ENCODE data around the gene CCNE1. TPM values are rescaled to one million over a fixed set of nuclear protein-coding genes. Genes with fewer than 3 reads are reported as not detected.
A peak's percentile ranks its signal among the peaks of the same experiment; 100 is the strongest.

The CCNE1 gene
- total RNA-seq, 2 experiments from 2014 or later = 29.3 to 29.7 TPM

DNA sequence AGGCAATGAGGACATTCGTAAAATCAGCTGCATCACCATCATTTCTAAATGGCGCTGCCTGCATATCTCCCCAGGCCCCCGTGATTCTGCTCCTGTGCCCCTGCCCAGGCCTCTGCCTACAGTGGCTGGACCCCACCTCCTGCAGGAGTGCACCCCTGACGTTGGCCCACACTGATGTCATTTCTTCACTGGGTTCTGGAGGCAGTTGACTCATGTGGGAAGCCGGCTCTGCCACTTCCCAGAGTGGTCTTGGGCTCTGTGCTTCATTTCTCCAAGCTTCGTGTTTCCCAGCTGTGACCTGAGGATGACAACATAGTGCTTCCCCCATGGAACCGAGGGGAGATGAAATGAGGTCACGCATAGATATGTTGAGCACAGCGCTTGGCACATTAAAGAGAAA lies 19.9 kb downstream of the CCNE1 start:
- H3K4me3 Mint-ChIP-seq = peak overlapping the region; percentile 69
- peaks cover 44% of the 10 kb centered on the region for H3K4me1 Mint-ChIP-seq (ENCODE audit: low read depth)

DNA sequence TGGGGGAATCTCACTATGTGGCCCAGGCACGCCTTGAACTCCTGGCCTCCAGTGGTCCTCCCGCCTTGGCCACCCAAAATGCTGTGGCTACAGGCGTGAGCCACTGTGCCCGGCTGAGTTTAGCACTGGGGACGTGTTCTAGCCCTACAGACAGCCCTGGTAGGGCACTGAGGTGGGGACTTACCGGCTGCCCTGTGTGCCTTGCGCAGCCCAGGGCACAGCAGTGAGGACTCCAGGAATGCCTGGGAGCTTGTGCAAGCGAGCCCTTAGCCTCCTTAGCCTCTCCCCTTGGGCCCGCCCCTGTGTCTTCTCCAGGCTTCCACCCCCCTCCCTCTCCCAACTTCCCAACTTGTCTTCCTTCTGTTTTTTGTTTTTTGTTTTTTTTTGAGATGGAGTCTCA lies 21.0 kb downstream of the CCNE1 start:
- peak overlapping the region; percentile 23 for H3K27ac Mint-ChIP-seq
- CTCF ChIA-PET = no interaction called here
- H3K4me3 Mint-ChIP-seq = no peak overlapping the region
- H3K4me1 Mint-ChIP-seq (ENCODE audit: low read depth) = peaks cover 55% of the 10 kb centered on the region
- no peak for DNase-seq
- no peaks in the 10 kb centered on the region for H3K9me3 Mint-ChIP-seq
- intact Hi-C loops (cut with micrococcal nuclease) = no loop called here
- no peaks in the 10 kb centered on the region for H3K36me3 Mint-ChIP-seq
- POLR2A ChIA-PET = no interaction called here
- no peaks in the 10 kb centered on the region for H3K27me3 Mint-ChIP-seq

More for the DNA sequence above, 19.9 kb downstream of the CCNE1 start:
- Mint-ChIP-seq H3K27ac (peak overlapping the region; percentile 89), H3K27me3 (no peaks in the 10 kb centered on the region), H3K9me3 (no peaks in the 10 kb centered on the region), H3K36me3 (no peaks in the 10 kb centered on the region)
- intact Hi-C loops (cut with micrococcal nuclease) = loop anchor here (1.0 to 2.0 kb wide), 2 partner anchors 13 to 20 kb away; partner anchors contain the start of gene CCNE1
- ChIA-PET CTCF (interaction anchor here (0.6 to 0.7 kb wide), 2 partner anchors 9 to 142 kb away, joined by 3 read pairs; no protein-coding TSS in a partner anchor), POLR2A (no interaction called here)
- no peak for DNase-seq

DNA sequence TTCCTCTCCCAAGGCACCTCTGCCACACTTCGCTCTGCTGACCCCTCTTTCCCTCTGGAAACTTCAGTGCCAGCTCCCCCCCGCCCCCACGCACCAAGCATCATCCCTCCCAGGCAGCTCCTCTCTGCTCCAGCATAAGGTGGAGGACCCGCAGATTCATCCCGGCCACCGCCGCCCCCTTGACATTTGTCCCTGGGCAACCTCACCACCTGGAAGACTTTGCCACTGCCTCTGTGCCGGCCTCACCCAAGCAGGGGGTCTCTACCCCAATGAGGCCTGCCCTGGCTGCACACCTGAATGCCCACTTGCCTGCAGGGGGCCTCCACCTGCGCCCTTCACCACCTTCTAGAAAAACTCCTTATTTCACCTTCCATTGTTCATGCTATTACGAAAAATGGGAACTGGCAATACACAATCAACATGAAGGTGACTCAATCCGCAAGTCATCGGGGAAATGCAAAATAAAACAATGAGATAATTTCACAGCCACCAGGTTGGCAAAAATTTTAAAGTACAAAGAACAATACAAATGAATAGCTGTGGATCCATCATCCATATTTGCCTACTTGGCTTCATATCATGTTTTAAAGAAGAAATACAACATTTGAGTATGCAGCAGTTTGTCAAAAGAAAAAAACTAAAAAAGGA lies 21.9 kb downstream of the CCNE1 start:
- Mint-ChIP-seq H3K27me3 (no peaks in the 10 kb centered on the region), H3K9me3 (no peaks in the 10 kb centered on the region), H3K4me1 (ENCODE audit: low read depth) (peaks cover 63% of the 10 kb centered on the region), H3K27ac (peak overlapping the region; percentile 23), H3K4me3 (no peak overlapping the region), H3K36me3 (no peaks in the 10 kb centered on the region)
- ChIA-PET POLR2A (no interaction called here), CTCF (no interaction called here)
- intact Hi-C loops (cut with micrococcal nuclease) = no loop called here
- no peak for DNase-seq

DNA sequence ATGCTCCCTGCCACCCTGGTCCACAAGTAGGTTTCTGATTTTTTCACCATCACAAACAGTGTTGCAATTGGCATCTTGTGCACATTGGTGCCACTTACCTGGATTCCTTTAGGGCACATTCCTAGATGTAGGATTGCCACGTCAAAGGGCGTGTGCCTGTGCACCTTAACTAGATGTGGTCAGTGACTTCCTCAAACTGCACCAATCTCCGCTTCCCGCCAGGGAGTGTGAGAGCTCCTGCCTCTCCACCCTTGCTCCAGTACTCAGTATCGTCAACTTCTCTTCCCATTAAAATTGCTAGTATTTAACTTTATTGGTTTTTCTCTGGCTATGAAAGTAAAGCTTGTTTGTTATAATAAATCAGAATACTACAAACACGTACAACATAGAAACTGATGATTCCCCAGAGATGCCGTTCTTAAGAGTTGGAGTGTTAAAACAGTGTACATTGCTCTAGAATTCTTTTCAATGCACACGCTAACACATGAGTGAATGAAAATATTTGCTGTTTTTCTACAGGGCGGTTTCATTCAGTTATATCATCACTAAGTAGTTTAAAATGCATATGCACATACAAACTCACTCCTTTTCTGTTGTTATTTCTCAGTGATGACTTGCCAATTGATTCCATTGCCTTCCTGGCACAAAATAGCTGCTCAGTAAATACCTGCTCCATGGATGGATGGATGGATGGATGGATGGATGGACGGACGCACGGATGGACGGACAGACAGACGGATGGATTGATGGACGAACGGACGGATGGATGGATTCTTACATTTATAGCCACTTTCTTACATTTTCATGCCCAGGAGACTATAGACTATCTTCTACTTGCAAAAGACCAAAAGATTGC lies 23.4 kb downstream of the CCNE1 start:
- peak overlapping the region; percentile 28 for H3K27ac Mint-ChIP-seq
- H3K27me3 Mint-ChIP-seq = no peaks in the 10 kb centered on the region
- POLR2A ChIA-PET = no interaction called here
- H3K36me3 Mint-ChIP-seq = no peaks in the 10 kb centered on the region
- H3K9me3 Mint-ChIP-seq = no peaks in the 10 kb centered on the region
- CTCF ChIA-PET = no interaction called here
- H3K4me1 Mint-ChIP-seq (ENCODE audit: low read depth) = peaks cover 65% of the 10 kb centered on the region
- intact Hi-C loops (cut with micrococcal nuclease) = no loop called here
- no peak for DNase-seq
- H3K4me3 Mint-ChIP-seq = no peak overlapping the region

DNA sequence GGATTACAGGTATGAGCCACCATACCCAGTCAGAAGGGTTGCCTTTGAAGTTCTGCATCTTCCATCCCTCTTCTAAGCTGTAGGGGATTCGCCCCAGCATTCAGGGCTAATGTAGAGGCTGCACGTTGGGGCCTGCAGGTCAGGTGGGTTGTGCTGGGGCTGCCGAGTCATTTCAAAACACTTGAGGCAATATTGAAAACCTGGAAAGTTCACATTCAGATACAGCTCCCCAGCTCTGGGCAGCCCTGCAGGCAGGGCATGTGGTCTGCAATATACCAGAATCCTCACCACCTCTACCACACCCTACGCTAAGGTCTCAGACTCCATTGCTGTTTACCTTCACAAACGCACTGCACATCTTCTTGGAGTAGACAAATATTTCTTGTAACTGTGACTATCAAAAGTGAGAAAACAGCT lies 24.6 kb downstream of the CCNE1 start:
- Mint-ChIP-seq H3K36me3 (no peaks in the 10 kb centered on the region), H3K9me3 (no peaks in the 10 kb centered on the region), H3K4me3 (peak overlapping the region; percentile 55), H3K27me3 (no peaks in the 10 kb centered on the region), H3K27ac (peak overlapping the region; percentile 93), H3K4me1 (ENCODE audit: low read depth) (peaks cover 53% of the 10 kb centered on the region)
- intact Hi-C loops (cut with micrococcal nuclease) = loop anchor here (2.0 kb wide), 4 partner anchors 26 to 226 kb away; partner anchors contain the start of gene CCNE1
- peak; percentile 85 for DNase-seq
- POLR2A ChIA-PET = no interaction called here
- CTCF ChIA-PET = interaction anchor here (1.0 to 1.4 kb wide), 2 partner anchors 21 to 38 kb away, joined by 3 to 5 read pairs; no protein-coding TSS in a partner anchor

DNA sequence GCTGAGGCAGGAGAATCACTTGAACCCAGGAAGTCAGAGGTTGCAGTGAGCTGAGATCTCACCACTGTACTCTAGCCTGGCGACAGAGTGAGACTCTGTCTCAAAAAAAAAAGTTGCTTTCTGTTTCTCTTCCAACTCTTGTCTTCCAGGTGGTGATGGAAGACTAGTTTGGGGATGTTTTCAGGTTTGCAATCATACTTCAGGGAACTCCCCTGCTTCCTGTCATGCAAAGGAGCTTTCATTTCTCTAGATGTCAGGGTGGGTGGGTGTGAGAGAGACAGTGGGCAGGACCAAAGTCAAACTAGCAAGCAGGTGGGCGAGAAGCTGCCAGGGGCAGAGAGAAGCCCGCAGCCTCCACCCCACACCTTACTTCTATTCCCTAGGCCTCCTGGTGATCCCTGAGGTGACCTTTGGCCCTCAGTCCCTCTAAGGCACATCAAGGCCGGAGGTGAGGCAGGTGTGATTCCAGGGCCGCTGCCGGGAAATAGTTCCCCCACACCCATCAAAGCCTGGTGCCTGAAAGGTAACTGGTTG lies 25.7 kb downstream of the CCNE1 start:
- Mint-ChIP-seq H3K4me1 (ENCODE audit: low read depth) (peaks cover 46% of the 10 kb centered on the region), H3K9me3 (no peaks in the 10 kb centered on the region), H3K36me3 (no peaks in the 10 kb centered on the region), H3K4me3 (peak overlapping the region; percentile 55), H3K27me3 (no peaks in the 10 kb centered on the region), H3K27ac (peak overlapping the region; percentile 93)
- DNase-seq = peak; percentile 75
- ChIA-PET POLR2A (interaction anchor here (0.7 to 0.9 kb wide), 2 partner anchors 9 to 121 kb away, joined by 3 to 5 read pairs; no protein-coding TSS in a partner anchor), CTCF (interaction anchor here (0.7 to 1.4 kb wide), 6 partner anchors 15 to 645 kb away, joined by 3 to 5 read pairs (median 4); no protein-coding TSS in a partner anchor)
- intact Hi-C loops (cut with micrococcal nuclease) = loop anchor here (1.0 to 2.0 kb wide), 5 partner anchors 8 to 227 kb away; partner anchors contain the start of gene CCNE1

DNA sequence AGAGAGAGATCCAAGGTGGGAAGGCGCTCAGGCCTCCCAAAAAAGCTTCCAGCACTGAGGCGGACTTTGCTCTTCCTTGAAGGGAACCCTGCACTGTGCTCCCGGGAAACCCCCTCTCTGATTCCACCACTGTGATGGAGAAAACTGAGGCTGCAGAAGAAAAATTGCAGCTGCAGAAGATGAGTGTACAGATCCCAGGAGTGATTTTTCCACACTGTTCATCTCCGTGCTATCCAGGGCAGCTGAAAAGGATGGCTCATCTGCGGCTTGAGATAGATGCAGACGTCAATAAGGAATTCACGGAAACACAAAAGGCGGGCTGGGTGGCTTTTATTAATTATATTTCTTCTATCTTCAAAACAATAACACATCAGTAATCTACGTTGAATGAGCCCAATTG lies 26.2 kb downstream of the CCNE1 start:
- H3K9me3 Mint-ChIP-seq = no peaks in the 10 kb centered on the region
- H3K27me3 Mint-ChIP-seq = no peaks in the 10 kb centered on the region
- peaks cover 45% of the 10 kb centered on the region for H3K4me1 Mint-ChIP-seq (ENCODE audit: low read depth)
- H3K27ac Mint-ChIP-seq = peak overlapping the region; percentile 93
- CTCF ChIA-PET = interaction anchor here (0.7 to 1.1 kb wide), 5 partner anchors 16 to 646 kb away, joined by 3 to 5 read pairs (median 3); no protein-coding TSS in a partner anchor
- H3K36me3 Mint-ChIP-seq = no peaks in the 10 kb centered on the region
- POLR2A ChIA-PET = interaction anchor here (0.7 to 0.9 kb wide), 2 partner anchors 9 to 121 kb away, joined by 3 to 5 read pairs; no protein-coding TSS in a partner anchor
- intact Hi-C loops (cut with micrococcal nuclease) = loop anchor here (1.0 to 2.0 kb wide), 5 partner anchors 7 to 227 kb away; partner anchors contain the start of gene CCNE1
- H3K4me3 Mint-ChIP-seq = no peak overlapping the region
- DNase-seq = no peak

DNA sequence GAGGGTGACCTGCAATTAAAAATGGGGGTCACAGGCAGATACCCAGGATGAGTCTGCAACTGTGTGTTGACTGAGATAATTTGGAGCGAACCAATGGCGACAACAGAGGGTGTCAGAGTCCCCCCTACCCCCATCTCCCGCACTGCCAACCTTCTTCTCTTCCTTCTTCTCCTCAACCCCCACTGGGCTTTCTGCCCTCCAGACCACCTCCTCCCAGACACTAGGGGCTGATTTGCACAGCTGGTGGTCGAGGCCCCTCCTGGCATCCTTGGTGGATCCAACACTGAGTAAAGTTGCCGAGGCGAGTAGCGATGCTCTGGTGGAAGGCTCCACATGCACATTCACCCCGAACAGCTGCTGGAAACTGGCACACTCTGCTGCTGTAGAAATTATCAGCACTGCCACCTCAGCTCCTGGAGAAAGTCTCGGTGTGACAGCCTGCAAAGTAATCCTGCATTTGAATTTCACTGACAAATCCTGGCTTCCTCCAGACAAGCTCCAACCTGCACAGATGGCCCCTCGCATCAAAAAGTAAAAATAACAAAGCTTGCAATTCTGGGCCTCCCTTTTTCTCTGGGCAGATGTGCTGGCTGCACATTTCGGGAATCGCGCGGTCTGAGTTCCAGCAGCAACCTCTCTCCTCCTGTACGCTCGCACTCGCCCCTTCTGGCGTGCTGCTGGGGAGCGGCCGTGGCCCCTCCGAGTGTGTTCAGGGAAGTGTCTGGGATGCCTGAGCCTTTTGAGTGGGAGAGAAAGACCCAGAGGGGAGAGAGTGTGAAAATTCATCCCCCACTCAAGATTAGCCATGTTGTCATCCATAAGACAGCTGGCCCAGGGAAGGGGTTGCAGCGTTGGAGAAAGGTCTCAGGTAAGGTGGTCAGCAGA lies 28.5 kb downstream of the CCNE1 start:
- no peak for DNase-seq
- ChIA-PET POLR2A (no interaction called here), CTCF (interaction anchor here (1.1 to 1.5 kb wide), 2 partner anchors 12 to 17 kb away, joined by 3 to 4 read pairs; no protein-coding TSS in a partner anchor)
- peaks cover 36% of the 10 kb centered on the region for H3K4me1 Mint-ChIP-seq (ENCODE audit: low read depth)
- no peaks in the 10 kb centered on the region for H3K36me3 Mint-ChIP-seq
- H3K4me3 Mint-ChIP-seq = no peak overlapping the region
- intact Hi-C loops (cut with micrococcal nuclease) = no loop called here
- no peaks in the 10 kb centered on the region for H3K9me3 Mint-ChIP-seq
- H3K27ac Mint-ChIP-seq = no peak overlapping the region
- H3K27me3 Mint-ChIP-seq = no peaks in the 10 kb centered on the region

DNA sequence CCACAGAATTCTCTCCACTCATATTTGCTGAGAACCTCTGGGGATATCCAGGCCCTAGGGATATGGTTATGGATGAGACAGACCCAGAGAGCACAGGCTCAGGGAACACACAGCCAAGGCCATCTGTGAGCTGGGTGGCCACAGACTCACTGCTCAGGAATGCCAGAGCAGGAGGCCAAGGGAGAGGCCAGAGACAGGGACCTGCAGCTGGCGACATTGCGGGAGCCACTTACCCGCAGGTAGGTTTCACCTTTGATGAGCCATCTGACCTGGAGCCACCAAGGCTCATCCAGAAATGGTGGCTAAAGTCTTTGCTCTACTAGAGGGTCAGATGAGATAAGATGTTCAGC lies 29.4 kb downstream of the CCNE1 start:
- Mint-ChIP-seq H3K9me3 (no peaks in the 10 kb centered on the region), H3K36me3 (no peaks in the 10 kb centered on the region), H3K27ac (peak overlapping the region; percentile 9), H3K4me3 (no peak overlapping the region), H3K27me3 (no peaks in the 10 kb centered on the region), H3K4me1 (ENCODE audit: low read depth) (peaks cover 35% of the 10 kb centered on the region)
- CTCF ChIA-PET = interaction anchor here (0.6 kb wide), 1 partner anchor 9 kb away, joined by 3 read pairs; no protein-coding TSS in a partner anchor
- DNase-seq = no peak
- intact Hi-C loops (cut with micrococcal nuclease) = no loop called here
- POLR2A ChIA-PET = no interaction called here

DNA sequence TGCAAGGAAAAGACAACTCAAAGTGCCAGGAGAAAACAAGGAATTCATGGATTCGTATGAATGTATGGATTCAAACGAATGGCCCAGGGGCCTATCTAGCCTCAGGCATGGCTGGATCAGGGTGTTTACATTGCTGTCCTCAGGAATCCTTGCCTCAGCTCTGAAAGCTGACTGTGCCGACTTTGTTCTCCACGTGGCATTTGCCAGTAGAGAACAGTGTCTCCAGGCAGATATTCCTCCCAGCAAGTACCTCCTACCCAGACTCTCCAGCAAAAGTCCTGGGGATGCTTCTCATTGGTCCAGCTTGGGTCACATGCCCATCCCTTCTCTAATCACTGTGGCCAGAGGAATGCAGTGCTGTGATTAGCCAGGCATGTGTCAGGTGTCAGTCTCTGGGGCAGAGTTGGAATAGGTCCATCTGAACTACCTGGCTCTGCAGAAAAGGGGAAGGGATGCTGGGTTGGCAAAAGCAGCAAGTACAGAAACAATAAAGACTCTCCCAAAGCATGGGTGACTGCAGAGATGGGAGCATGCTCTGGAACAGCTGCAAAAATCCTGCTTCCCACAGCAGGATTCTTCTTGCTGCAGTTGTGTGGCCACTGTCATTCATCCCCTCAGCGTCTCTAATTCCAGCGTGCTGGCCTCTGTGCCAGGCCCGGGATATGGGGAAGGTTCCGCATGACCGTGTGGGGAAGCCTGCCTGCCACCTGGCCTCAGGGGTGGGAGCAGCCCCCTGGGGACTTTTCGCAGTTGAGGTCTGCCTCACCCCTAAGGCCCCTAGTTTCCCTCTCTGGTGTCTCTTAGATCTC lies 30.0 kb downstream of the CCNE1 start:
- Mint-ChIP-seq H3K27me3 (no peaks in the 10 kb centered on the region), H3K27ac (no peak overlapping the region), H3K36me3 (no peaks in the 10 kb centered on the region), H3K4me1 (ENCODE audit: low read depth) (peaks cover 29% of the 10 kb centered on the region), H3K9me3 (no peaks in the 10 kb centered on the region), H3K4me3 (no peak overlapping the region)
- intact Hi-C loops (cut with micrococcal nuclease) = no loop called here
- ChIA-PET POLR2A (no interaction called here), CTCF (interaction anchor here (0.6 kb wide), 1 partner anchor 10 kb away, joined by 3 read pairs; no protein-coding TSS in a partner anchor)
- no peak for DNase-seq

Measured in activated CD4-positive, alpha-beta memory T cell treated with anti-CD3 and anti-CD28 coated beads for 36 hours (primary cell).